ENCODE results near the gene RBCK1.
"Not testable (repeated sequence)": the region's sequence is repeated elsewhere in the genome, so short reads cannot be mapped to it uniquely, and the experiment has no call there.

RBCK1 gene

GRCh38 chr20:476561-477249, 68.6 kb downstream of the RBCK1 start:
- DNase-seq: not testable (repeated sequence)

- no peak for DNase-seq
Measured at GRCh38 chr20:478010-478948, 70.2 kb downstream of the RBCK1 start.

- DNase-seq: peak; percentile 25
Measured at GRCh38 chr20:478949-479429, 70.9 kb downstream of the RBCK1 start.

GRCh38 chr20:479487-479886, 71.4 kb downstream of the RBCK1 start:
- no peak for DNase-seq

GRCh38 chr20:480044-480443, 71.9 kb downstream of the RBCK1 start:
- DNase-seq: no peak

GRCh38 chr20:481167-481566, 73.1 kb downstream of the RBCK1 start:
- no peak for DNase-seq

All from NCI-H510A (cell line).